ENCODE data around the gene PDXP. TPM values are rescaled to one million over a fixed set of nuclear protein-coding genes. Genes with fewer than 3 reads are reported as not detected.
"Not testable (repeated sequence)": the region's sequence is repeated elsewhere in the genome, so short reads cannot be mapped to it uniquely, and the experiment has no call there.

PDXP gene
- total RNA-seq, 2 donors from 2014 or later: 38.0 to 43.2 TPM

DNA sequence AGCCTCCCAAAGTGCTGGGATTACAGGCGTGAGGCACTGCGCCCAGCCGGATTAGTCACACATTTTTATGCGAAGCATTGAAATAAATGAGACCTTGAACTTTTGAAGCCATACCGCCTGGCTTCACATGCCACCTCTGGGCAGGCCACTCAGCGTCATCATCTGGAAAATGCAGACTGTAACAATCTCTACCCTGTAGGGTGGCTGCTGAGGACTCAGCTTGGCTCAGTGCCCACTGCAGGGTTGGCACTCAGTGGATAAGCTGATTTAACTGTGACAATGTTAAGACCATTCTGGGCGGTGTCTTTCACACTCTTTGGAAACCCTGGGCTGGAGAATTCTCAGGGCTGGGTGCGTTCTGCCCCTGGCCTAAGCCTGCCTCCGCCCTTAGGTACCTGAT is 10.6 kb upstream of the PDXP start:
- no peaks in the 10 kb centered on the region for H3K9me3 Mint-ChIP-seq
- H3K4me1 Mint-ChIP-seq: peaks cover 6% of the 10 kb centered on the region
- peaks cover 99% of the 10 kb centered on the region for H3K36me3 Mint-ChIP-seq (ENCODE audit: low read depth)
- no peaks in the 10 kb centered on the region for H3K27me3 Mint-ChIP-seq
- no peak for ATAC-seq (replicated peaks)
- no peak overlapping the region for H3K4me3 Mint-ChIP-seq
- no peak overlapping the region for H3K27ac Mint-ChIP-seq

DNA sequence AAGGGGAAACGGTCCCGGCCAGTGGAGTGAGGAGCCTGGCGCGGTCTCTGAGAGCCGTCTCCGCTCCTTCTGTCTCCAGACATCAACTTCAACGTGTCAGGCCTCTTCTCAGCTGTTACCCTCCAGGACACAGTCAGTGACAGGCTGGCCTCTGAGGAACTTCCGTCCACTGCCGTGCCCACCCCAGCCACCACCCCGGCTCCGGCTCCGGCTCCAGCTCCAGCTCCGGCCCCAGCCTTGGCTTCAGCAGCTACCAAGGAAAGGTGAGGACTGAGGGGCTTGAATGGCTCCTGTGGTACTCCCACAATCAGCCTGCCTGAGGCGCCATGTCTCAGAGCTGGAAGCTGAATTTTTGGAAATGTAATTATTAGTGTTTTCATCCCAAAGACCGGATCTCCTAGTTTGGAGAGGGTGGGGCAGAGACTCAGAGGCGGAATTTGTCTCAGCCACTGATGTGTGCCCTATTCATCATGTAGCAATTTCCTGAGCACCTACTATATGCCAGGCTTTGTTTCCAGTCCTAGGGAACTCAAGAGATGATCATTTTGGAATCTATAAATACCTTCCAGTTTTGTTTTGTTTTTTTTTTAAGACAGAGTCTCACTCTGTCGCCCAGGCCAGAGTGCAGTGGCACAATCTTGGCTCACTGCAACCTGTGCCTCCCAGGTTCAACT is 7.9 kb upstream of the PDXP start:
- no peak overlapping the region for H3K4me3 Mint-ChIP-seq
- H3K9me3 Mint-ChIP-seq: no peaks in the 10 kb centered on the region
- H3K27ac Mint-ChIP-seq: no peak overlapping the region
- H3K36me3 Mint-ChIP-seq (ENCODE audit: low read depth): peaks cover 93% of the 10 kb centered on the region
- no peaks in the 10 kb centered on the region for H3K4me1 Mint-ChIP-seq
- no peak for ATAC-seq (replicated peaks)
- no peaks in the 10 kb centered on the region for H3K27me3 Mint-ChIP-seq

DNA sequence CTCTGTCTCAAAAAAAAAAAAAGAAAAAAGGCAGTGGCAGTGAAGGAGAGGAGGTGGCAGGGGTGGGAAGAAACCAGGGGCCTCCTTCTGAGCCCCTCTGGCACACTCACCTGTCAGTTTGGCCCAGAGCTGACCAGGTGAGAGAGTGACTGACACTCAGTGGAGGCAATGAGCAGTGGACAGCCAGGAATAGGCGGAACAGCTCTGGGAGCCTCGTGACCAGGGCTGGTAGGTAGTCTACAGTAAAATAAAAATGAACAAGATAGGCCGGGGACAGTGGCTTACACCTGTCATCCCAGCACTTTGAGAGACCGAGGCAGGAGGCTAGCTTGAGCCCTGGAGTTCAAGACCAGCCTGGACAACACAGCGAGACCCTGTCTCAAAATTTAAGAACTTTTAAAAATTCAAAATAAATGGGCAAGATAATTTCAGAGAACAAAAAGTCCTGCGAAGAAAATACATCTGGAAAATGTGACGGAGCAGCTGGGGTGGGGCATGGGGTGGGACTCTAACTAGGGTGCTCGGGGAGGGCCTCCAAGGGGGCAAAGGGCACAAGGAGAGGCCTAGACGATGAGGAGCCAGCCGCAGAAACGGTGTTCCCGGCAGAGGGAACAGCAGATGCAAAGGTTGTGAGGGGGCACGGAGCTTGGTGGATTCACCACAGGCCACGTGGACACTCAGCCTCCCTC is 3.8 kb upstream of the PDXP start:
- H3K4me3 Mint-ChIP-seq: no peak overlapping the region
- ATAC-seq (replicated peaks): no peak
- no peaks in the 10 kb centered on the region for H3K27me3 Mint-ChIP-seq
- peaks cover 75% of the 10 kb centered on the region for H3K36me3 Mint-ChIP-seq (ENCODE audit: low read depth)
- H3K9me3 Mint-ChIP-seq: no peaks in the 10 kb centered on the region
- H3K4me1 Mint-ChIP-seq: peaks cover 15% of the 10 kb centered on the region
- peak overlapping the region; percentile 67 for H3K27ac Mint-ChIP-seq

DNA sequence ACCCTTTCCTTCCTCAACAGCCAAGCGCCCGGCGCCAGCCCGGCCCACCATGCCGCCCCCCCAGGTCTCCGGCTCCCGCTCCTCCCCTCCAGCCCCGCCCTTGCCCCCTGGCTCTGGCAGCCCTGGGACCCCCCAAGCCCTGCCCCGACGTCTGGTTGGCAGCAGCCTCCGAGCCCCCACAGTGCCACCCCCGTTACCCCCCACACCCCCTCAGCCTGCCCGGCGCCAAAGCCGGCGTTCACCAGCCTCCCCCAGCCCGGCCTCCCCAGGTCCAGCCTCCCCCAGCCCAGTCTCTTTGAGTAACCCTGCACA is 3.3 kb upstream of the PDXP start:
- no peaks in the 10 kb centered on the region for H3K27me3 Mint-ChIP-seq
- H3K4me3 Mint-ChIP-seq: no peak overlapping the region
- H3K36me3 Mint-ChIP-seq (ENCODE audit: low read depth): peaks cover 75% of the 10 kb centered on the region
- H3K4me1 Mint-ChIP-seq: peaks cover 20% of the 10 kb centered on the region
- H3K9me3 Mint-ChIP-seq: no peaks in the 10 kb centered on the region
- H3K27ac Mint-ChIP-seq: no peak overlapping the region
- no peak for ATAC-seq (replicated peaks)

DNA sequence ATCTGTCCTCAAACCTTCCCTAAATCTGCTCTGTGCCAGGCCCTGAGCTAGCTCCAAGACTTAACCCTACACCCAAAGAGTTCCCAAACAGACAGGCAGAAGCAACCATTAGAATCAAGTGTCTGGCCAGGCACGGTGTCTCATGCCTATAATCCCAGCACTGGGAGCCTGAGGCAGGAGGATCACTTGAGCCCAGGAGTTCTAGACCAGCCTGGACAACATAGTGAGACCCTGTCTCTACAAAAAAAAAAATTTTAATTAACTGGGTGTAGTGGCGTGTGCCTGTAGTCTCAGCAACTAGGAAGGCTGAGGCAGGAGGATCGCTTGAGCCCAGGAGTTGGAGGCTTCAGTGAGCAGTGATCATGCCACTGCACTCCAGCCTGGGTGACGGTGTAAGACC is 1.9 kb upstream of the PDXP start:
- not testable (repeated sequence) for H3K4me3 Mint-ChIP-seq; H3K9me3 Mint-ChIP-seq; ATAC-seq (replicated peaks); H3K27me3 Mint-ChIP-seq
- Mint-ChIP-seq H3K4me1 (peaks cover 31% of the 10 kb centered on the region), H3K36me3 (ENCODE audit: low read depth) (peaks cover 66% of the 10 kb centered on the region), H3K27ac (peak overlapping the region; percentile 79)

DNA sequence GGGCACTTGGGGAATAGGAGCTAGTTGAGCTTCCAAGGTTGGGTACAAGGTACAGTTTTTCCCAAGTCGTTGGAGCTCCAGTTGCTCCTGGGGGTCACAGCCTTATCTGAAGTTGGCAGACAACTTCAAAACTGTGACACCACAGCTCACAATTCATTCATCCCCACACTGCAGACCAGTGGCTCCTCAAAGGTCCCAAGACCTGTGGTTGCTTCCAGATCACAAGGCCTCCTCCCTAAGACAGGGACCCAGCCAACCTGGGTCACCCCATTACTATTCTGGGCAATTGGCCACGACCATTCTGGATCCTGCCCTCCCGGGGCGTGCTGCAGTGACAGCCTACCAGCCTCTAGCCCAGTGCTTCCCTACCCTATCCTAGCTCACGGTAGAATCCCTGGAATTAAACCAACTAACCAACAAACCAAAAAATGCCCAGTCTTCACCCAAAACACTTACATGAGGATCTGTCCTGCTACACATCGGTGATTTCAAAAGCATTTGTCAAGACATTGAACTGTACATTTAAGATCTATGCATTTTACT is 862 bp upstream of the PDXP start:
- Mint-ChIP-seq H3K27me3 (no peaks in the 10 kb centered on the region), H3K4me3 (peak overlapping the region; percentile 93), H3K36me3 (ENCODE audit: low read depth) (peaks cover 62% of the 10 kb centered on the region), H3K4me1 (peaks cover 31% of the 10 kb centered on the region), H3K27ac (peak overlapping the region; percentile 92), H3K9me3 (no peaks in the 10 kb centered on the region)
- no peak for ATAC-seq (replicated peaks)

DNA sequence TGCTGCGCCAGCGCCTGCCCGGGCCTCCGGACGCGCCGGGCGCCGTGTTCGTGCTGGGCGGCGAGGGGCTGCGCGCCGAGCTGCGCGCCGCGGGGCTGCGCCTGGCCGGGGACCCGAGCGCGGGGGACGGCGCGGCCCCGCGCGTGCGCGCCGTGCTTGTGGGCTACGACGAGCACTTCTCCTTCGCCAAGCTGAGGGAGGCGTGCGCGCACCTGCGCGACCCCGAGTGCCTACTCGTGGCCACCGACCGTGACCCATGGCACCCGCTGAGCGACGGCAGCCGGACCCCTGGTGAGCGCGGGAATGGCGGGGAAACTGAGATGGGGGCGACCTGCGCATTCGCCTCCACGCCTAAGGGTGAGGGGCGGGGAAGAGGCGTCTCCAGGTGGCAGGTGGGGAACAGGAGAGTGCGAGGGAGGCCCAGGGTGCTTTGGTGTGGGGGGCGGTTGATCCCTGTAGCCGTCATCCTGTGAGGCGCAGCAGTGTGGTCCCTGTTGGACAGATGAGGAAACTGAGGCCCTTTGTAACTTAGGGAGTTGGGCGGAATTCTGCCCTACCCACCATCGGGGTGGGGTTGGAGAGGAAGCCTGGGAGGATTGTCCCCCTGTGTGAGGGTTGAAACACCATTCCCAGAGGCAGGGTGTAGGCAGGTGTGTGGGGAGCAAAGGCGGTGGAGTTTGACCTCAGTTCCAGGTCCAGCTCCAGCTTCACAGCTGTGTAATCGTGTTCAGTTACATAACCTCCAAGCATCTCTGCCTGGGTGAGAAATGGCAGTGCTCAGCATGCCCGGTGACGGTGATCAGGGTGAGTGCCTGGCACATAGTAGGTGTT is 758 bp downstream of the PDXP start:
- no peaks in the 10 kb centered on the region for H3K27me3 Mint-ChIP-seq
- H3K9me3 Mint-ChIP-seq: no peaks in the 10 kb centered on the region
- ATAC-seq (replicated peaks): peak; percentile 1
- H3K4me3 Mint-ChIP-seq: peak overlapping the region; percentile 93
- peaks cover 46% of the 10 kb centered on the region for H3K36me3 Mint-ChIP-seq (ENCODE audit: low read depth)
- H3K4me1 Mint-ChIP-seq: peaks cover 31% of the 10 kb centered on the region
- H3K27ac Mint-ChIP-seq: peak overlapping the region; percentile 82

DNA sequence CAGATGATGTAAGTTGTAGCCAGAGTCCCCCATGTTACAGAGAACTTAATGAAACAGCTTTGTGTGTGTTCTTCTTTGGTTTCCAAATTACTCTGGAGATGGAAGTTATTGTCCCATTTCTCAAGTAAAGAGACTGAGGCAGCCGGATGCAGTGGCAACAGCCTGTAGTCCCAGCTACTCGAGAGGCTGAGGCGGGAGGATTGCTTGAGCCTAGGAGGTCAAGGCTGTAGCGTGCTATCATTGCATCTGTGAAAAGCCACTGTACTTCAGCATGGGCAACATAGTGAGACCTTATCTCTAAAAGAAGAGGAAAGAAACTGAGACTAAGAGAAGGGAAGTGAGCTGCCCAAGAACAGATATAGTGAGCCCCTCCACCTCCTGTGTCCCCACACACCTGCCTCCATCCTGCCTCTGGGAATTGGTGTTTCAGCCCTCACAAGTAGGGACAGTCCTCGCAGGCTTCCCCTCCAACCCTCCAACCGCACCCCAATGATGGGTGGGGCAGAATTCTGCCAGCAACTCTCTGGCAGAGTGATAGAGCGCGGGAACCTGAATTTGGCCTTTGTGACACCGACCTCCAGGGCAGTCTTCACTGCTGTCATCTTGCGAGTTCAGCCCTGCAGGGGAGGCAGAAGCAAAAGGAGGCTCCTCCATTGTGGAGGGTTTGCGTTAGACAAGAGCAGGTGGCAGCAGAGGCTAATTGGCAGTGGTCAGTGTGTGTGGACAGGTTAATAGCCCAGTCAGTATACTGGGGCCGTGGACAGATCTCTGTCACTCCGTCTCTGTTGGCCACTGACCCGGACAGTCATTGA is 1.6 kb downstream of the PDXP start:
- peaks cover 42% of the 10 kb centered on the region for H3K36me3 Mint-ChIP-seq (ENCODE audit: low read depth)
- H3K27me3 Mint-ChIP-seq: no peaks in the 10 kb centered on the region
- peak overlapping the region; percentile 82 for H3K27ac Mint-ChIP-seq
- peak overlapping the region; percentile 93 for H3K4me3 Mint-ChIP-seq
- H3K9me3 Mint-ChIP-seq: no peaks in the 10 kb centered on the region
- ATAC-seq (replicated peaks): no peak
- H3K4me1 Mint-ChIP-seq: peaks cover 31% of the 10 kb centered on the region

DNA sequence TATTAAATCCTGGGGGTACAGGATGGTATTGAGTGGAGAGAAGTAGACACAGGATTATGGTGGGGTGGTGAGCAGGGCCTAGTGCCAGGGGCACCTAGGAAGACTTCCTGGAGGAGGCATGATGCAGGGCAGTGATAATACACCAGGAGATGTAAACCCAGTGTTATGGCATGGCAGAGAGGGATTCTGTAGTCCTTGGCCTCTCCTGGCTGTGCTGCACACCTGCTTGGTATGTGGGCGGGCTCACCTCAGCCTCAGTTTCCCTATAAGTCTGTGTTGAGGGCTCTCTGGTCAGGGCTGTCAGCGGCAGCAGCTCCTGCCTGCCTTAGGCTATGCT is 2.2 kb downstream of the PDXP start:
- peaks cover 31% of the 10 kb centered on the region for H3K4me1 Mint-ChIP-seq

DNA sequence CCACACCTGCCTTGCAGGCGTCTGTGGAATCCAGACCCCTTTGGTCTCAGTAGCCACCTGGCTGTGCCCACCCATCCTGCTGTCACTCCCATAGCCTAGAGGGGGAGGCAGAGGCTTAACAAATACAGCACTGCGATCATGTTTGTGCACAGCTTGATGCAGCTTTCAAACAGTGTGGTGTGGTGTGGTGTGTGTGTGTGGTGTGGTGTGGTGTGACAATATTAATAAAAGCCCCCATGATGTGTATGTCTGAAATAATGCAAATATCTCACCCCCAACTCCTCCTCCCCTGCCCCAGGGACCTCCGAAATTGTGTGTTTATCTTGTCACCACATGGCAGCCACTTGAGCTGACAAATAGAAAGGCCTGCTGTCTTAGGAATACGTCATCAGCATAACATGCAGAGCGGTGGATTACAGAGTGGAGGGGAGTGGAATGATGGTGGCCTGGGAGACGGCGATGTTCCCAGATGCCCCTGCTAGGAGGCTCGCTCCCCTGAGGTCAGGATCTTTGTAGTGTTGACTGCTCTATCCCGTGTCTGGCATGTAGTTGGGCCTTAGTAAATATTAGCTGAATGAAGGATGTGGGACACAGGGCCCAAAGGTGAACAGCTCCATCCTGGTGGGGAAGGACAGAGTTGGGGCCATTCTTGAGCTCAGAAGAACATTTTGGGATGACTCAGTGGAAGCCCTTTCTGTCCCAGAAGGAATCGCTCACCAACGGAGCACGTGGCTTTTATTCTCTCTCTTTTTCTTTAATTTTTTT is 2.8 kb downstream of the PDXP start:
- Mint-ChIP-seq H3K27me3 (no peaks in the 10 kb centered on the region), H3K36me3 (ENCODE audit: low read depth) (peaks cover 47% of the 10 kb centered on the region), H3K4me3 (peak overlapping the region; percentile 93), H3K4me1 (peaks cover 28% of the 10 kb centered on the region), H3K9me3 (no peaks in the 10 kb centered on the region), H3K27ac (peak overlapping the region; percentile 14)
- ATAC-seq (replicated peaks): no peak

More for the DNA sequence above, 2.2 kb downstream of the PDXP start:
- H3K36me3 Mint-ChIP-seq (ENCODE audit: low read depth): peaks cover 47% of the 10 kb centered on the region
- no peak for ATAC-seq (replicated peaks)
- H3K27me3 Mint-ChIP-seq: no peaks in the 10 kb centered on the region
- peak overlapping the region; percentile 93 for H3K4me3 Mint-ChIP-seq
- no peaks in the 10 kb centered on the region for H3K9me3 Mint-ChIP-seq
- H3K27ac Mint-ChIP-seq: peak overlapping the region; percentile 82

DNA sequence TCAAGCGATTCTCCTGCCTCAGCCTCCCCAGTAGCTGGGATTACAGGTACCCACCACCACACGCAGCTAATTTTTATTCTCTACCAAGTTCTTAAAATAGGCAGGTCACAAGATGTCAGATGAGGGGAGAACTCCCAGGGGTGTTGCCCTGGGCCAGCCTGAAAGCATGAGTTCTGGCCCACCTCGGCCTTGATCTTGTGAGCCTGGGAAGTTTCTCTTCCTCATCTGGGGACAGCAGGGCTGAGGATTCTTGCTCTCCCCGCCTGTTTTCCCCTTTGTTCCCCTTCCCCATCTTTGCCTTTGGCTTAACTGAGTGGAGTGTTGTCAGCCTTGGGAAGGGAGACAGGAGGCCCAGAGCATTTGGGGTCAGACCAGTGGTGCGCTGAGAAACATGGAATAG is 3.5 kb downstream of the PDXP start:
- no peaks in the 10 kb centered on the region for H3K9me3 Mint-ChIP-seq
- H3K36me3 Mint-ChIP-seq (ENCODE audit: low read depth): peaks cover 52% of the 10 kb centered on the region
- ATAC-seq (replicated peaks): no peak
- no peak overlapping the region for H3K4me3 Mint-ChIP-seq
- H3K27me3 Mint-ChIP-seq: no peaks in the 10 kb centered on the region
- peaks cover 26% of the 10 kb centered on the region for H3K4me1 Mint-ChIP-seq
- H3K27ac Mint-ChIP-seq: no peak overlapping the region

DNA sequence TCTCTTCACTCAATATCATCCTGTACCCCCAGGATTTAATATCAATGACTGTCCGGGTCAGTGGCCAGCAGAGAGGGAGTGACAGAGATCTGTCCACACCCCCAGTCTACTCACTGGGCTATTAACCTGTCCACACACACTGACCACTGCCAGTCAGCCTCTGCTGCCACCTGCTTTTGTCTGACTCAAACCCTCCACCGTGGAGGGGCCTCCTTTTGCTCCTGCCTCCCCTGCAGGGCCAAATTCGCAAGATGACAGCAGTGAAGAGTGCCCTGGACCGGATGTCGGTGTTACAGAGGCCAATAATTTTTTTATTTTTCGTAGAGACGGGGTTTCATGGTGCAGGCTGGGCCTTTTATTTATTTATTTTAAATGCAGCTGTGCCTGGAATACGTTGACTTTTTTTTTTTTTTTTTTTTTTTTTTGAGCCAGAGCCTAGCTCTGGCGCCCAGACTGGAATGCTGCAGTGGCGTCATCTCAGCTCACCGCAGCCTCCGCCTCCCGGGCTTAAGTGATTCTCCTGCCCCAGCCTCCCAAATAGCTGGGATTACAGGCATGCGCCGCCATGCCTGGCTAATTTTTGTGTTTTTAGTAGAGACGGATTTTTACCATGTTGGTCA is 5.1 kb downstream of the PDXP start:
- H3K27ac Mint-ChIP-seq: no peak overlapping the region
- no peak for ATAC-seq (replicated peaks)
- no peak overlapping the region for H3K4me3 Mint-ChIP-seq
- no peaks in the 10 kb centered on the region for H3K9me3 Mint-ChIP-seq
- H3K4me1 Mint-ChIP-seq: peaks cover 18% of the 10 kb centered on the region
- no peaks in the 10 kb centered on the region for H3K27me3 Mint-ChIP-seq
- H3K36me3 Mint-ChIP-seq (ENCODE audit: low read depth): peaks cover 46% of the 10 kb centered on the region

Measured in activated T-helper 17 cell treated with anti-CD3 and anti-CD28 coated beads, Interleukin-2, amount 50 U/mL, for 72 hours (primary cell).